HG02623 (cell line): ENCODE measurements around the gene CMIP.
"Not testable (repeated sequence)": the region's sequence is repeated elsewhere in the genome, so short reads cannot be mapped to it uniquely, and the experiment has no call there.

Experiments
- ATAC-seq: cut with Tn5 transposase; IDR thresholded peaks from one replicate; pipeline ENCODE4 v1.9.1; 2021; ENCODE audit warnings: moderate library complexity; ENCODE audit not compliant: unreplicated experiment

The CMIP gene

DNA sequence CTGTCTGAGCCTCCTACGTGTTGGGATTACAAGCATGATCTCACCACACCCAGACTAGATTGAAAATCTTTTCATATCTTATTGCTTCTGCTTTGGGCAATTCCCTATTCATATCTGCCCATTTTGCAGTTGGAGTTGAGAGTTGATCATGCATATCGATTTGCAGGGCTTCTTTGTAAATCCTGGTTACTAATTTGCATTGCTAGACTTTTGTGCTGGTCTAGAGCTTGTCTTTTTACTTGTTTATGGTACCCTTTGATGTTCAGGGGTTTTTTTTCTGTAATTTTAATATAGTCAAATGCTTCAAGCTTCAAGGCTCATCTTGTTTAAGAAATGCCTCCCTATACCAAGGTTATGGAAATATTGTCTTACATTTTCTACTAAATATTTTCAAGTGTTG lies 23.5 kb upstream of the CMIP start:
- ATAC-seq: no peak

DNA sequence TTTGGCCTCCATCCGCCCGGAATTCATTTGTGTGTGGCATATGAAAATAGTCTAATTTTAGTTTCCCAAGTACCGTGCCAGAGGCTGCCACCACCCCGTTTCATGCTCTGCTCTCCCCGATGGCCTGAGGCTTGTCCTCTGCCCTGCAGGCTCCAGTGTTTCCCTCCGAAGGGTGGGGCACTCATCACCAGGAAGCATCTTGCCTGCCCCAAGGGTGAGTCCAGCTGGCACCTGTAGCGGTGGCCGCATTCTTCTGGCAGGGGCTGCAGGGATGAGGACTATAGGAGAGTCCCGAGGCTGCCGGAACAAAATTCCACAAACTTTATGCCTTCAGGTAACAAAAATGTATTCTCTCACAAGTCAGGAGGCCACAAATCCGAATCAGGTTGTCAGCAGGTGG lies 23.1 kb upstream of the CMIP start:
- no peak for ATAC-seq

DNA sequence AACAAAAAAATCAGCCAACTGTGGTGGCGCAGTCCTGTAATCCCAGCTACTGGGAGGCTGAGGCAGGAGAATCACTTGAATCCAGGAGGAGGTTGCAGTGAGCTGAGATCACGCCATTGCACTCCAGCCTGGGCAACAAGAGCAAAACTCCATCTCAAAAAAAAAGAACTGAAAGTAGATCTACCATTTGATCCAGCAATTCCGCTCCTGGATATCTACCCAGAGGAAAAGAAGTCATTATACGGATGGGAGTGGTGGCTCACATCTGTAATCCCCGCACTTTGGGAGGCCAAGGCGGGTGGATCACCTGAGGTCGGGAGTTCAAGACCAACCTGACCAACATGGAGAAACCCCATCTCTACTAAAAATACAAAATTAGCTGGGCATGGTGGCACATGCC lies 22.5 kb upstream of the CMIP start:
- ATAC-seq: not testable (repeated sequence)

DNA sequence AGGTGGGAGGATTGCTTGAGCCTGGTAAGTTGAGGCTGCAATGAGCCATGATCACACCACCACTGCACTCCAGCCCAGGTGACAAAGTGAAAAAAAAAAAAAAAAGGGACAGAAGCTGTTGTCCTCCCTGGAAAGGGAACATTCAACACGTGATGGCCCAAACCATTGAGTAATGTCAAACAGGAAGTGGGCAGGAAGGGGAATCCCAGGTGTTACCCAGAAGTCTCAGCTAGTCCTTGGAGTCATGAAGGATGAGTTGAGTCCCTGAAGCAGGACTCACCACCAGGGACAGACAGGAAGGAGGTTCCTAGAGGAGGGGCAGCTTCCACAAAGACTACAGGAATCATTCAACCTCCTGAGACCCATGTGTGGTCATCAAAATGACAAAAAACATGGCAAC lies 19.8 kb upstream of the CMIP start:
- ATAC-seq: no peak

DNA sequence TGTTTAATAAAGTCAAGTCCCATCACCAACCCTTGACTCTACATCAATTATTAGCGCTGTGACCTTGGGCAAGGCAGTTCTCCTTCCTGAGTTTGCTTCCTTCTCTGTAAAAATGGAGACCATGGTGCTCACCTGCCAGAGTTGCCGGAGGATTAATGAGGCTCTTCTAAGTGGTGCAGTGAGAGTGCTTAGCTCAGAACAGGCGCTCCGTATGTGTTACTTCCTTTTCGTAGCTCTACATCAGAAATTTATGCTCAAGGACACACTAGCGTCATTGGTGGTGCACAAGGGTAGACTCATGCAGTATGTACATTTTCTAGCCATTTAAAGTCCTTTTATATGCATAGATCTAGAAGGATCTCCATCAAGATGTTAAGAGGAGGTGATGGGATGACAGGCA lies 17.4 kb upstream of the CMIP start:
- no peak for ATAC-seq

DNA sequence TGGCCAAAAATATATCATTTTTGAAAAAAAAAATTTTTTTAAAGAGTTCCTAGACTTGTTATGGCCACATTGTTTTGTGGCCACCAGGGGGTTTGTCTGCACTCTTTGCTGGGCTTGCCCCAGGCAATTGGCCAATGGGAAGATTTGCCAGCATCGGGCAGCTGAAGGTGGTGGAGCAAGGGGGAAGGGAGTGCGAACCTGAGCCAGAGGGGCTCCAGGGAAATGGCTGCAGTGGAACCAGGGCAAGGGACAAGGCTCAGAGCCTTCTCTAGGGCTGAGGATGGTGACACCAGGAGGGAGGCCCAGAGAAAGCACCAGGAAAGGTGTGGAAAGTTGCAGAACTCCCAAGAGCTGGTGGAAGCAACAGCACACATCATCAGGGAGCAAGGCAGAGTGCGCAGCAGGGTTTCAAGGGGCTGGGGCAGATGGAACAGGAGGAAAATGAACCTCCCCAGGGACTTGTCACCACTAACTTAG lies 15.5 kb upstream of the CMIP start:
- ATAC-seq: no peak

DNA sequence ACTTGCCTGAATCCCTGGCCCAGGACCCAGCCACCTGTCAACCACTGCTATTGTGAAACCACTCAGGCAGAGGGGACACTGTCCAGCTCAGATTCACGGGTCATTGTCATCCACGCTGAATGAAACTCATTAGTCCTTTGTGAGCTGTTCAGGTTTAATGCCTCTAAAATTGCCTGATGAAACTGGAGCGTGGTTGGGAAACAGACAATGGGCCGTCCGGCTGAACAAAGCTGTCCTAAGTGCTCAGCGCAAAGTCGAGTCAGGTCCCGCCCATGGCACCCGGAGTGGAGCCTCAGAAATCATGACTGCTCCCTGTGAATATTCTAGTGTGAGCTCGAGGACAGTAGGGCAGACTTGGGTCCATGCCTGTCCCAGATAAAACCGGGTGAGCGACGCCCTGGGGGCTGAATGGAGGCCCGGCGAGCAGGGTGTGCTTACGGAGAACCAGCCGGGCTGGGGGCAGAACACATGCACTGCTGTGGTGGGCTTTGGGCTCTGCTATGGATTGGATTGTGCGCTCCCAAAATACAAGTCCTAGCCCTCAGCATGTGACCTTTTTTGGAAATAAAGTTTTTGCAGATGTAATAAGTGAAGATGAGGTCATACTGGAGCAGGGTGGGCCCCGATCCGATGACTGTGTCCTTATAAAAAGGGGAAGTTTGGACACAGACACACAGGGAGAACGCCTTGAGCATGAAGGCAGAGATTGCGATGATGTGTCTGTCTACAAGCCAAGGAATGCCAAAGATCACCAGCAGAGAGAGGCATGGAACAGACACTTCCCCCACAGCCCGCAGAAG lies 12.9 kb upstream of the CMIP start:
- ATAC-seq: no peak

DNA sequence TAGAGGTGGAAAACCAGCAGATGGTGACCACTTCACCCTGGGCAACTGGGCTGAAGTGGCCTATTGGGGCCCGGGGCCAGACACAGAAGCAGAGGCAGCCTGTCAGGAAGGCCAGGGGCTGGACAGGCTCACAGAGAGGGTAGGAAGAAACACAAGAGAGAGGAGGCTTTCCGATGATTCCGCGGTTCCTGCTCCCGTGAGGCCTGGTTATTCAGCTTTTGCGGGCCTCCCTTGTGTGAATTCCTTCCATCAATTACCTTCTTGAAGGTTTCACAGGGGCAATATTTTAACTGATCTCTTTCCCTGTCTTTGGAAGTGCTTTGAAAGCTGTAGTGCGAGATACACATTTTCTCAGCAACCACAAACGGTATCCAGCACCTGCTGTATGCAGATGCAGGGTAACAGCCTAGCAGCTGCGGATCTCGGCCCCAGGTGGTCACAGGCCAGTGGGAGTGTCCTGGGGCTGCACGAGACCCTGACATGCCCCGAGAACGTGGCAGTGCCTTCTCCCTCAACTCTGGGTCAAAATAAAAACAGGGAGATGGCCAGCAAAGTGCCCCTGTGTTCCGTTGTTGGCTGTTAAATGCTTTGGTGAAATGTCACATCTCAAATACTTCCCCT lies 11.6 kb upstream of the CMIP start:
- no peak for ATAC-seq

DNA sequence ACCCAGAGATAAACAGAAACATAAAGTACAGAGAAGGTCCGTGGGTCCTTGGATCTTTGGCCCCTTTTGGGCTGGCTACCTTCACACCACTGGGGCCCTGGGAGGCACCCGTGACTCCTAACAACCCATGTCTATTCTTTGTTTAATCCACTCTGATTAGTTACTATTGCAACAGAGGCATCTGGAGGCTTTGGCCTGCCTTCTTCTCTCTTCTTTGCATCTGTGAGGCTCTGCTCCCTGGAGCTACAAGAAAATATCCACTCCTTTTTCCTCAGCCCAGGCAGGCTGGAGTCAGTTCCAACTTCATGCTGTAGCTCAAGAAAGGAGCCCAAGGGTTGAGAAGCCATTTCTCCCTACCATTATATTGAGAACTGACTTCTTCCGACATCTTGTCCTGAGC lies 9.5 kb upstream of the CMIP start:
- no peak for ATAC-seq

DNA sequence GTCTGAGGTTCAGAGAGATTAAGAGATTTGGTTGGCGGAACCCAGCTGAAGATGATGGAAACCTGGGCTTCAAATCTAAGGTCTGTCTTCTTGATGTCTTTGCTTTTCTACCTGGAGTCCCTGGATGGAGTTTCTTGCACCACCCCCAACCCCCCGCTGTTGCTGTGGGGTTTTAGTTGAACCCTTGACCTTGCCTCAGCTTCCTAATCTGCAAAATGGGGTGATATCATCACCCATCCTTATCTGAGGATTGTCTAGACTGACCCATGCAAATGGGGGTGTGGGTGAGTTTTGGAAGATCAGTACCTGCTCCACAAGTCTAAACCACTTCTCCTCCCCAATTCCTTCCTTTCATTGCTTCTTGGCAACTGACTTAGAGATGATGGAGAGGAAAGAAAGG lies 9.0 kb upstream of the CMIP start:
- ATAC-seq: no peak

DNA sequence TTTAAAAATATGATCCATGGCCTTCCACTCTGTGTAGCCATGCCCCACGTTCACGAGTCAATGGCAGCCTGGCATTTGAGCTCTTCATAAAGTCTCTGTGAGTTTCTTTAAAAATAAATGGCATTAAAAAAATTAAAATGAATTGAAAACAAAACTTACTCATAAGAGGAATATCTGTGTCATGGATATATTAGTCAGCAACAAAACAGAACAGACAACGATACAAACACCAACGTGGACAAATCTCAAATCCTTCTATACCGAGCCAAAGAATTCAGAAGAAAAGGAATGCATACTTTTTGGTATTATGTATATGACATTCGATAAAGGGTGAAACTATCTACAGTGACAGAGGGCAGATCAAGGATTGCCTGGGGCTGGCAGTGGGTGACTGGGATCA lies 8.2 kb upstream of the CMIP start:
- no peak for ATAC-seq

DNA sequence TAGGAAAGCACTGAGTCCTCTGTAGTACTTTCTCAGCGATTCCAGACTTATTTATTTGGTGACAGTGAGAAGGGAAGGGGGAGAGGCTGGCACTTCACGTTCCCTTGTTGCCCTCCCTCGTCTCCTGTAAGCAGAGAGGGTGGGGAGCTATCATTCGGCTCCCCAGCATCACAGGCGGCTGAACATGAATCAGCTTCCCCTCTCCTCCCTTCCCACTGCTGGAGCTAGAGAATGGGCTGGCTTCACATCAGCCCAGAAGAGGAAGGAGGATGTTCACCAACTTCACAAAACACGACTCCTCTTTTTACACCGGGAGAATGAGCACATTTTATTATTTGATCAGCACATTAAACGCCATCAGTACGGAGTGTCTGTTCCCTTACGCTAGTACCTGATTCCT lies 6.7 kb upstream of the CMIP start:
- no peak for ATAC-seq

DNA sequence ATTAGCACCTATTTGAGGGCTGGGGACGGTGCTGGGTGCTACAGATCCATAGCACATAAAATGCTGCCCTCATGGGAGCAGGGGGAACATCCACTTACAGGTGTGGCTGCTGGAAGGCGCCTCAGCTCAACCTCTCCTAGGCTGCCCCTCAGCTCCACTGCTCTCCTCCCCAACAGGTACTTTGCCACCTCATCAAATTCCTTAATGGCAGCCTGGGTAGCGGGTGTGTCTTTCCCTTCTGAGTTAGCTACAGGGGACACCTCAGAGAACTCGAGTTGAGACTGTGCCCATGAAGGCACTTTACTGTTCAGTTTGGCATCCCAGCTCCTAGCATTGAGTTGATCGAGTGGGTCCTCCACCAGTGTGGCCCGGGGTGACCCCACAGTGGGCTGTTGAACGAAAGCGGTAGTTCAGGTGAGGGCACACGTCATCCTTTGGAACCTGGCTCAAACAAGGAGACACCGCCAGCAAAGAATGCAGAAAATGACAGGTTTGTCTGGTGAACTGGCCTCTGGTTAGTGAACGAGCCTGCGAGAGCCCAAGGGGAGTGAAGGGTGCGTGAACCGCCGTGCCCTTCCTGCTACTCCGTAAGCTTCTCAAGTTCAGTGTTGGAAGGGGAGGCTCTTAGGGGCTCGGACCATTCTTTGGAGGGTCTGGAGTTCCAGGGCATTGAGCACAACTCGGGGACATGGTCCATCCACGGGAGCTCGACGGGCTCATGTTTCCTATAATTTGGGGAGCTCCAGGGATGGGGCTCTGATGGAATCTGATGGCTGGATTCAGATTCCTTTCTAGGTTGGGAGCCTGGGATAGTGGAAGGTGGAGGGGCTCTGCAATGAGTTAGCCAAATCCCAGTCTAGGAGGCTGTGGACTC lies 3.5 kb upstream of the CMIP start:
- ATAC-seq: no peak

DNA sequence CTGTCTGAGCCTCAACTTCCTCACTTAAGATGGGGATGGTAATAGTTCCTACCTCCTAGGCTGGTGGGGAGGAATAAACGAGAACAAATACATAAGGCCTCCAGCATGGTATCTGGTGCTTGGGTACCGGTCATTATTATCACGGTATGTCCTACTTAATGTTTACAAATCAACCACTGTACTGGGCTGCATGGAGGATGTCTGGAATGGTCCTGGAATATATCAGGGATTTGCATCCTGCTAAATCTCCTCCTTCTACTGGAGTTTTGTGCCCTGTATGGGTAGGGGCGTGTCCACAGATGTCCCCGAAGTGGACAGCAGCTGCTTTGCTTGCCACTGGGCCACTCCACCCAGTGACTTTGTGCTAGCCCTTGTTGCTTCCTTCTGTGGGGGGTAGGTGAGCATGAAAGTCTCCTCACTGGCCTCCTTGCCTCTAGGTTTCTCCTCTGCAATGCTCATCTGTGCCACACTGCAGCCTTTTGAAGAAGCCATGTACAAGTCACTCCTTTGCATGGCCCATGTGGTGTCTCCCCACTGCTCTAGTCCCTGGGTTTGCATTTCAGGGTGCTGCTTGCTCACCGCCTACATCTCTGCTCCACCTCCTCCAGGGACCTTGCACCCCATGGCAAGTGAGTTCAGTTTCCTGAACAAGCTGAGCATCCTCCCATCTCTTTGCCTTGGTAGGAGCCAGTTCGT lies 2.2 kb upstream of the CMIP start:
- ATAC-seq: no peak

DNA sequence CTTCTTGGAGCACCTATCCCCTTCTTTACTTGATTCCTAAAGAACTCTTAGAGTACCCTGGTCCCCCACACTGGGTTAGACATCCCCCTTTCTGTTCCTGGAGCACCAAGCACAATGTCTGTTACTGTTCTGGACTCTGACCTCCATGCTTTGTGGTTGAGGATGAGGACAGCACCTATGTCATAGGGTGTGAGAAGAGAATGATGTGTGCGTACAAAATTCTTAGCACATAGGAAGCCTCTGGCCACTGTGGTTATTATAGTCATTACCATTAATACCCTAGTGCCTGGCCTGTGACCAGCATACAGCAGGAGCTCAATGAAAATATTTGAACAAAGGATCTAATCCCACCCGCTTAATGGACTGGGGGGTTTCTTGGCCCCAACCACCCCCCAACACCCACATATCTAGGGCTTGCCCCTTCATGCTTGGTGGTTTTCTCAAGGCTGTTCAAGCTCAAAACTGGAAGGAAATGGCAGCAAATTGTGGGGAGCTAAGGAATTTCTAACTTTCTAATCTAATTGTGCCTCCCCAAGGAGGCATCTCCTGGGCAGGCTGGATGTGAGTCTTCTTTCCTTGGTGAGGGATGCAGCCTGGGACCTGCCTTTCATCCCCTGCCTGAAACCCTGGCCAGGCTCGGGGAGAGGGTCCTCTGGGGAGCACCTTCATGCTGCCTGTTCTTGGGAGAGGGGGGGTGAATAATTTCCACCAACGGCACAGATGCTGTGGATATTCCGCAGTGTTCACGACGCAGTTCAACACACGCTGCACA lies 1.5 kb upstream of the CMIP start:
- no peak for ATAC-seq

DNA sequence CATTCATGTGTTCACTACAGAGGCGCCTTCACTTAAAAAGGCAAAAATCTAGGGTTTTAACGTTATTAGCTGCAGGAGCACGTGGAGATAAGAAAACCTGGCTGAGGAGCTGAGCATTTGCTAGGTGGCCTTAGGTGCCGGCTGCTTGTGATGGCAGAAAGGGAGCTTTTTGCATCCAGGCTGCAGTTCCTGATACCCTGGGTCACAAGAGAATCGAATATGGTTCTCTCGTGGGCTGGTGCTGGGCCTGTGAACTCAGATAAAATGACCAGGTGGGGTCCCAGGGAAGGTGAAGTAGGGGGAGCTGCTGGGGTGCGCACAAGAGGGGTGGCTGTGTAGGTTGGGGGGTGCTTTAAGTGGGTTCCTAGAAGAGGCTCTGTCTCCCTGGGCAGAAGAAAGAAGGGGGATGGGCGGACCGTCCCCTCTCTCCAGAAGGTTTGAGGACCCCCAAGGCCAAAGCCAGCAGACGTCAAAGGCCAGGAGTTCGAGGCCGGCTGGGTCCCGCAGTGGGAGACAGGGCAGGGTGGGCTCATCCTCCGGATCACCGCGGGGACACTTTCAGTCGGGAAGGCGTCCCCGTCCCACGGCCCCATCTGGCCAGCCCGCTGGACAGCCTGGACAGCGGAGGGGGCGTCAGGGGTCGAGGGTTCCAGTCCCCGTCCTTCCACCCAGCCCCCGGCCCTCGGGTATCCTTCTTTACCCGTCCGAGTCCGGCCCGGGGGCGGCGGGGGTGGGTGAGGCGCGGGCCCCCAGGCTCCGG lies 740 bp upstream of the CMIP start:
- ATAC-seq: no peak

DNA sequence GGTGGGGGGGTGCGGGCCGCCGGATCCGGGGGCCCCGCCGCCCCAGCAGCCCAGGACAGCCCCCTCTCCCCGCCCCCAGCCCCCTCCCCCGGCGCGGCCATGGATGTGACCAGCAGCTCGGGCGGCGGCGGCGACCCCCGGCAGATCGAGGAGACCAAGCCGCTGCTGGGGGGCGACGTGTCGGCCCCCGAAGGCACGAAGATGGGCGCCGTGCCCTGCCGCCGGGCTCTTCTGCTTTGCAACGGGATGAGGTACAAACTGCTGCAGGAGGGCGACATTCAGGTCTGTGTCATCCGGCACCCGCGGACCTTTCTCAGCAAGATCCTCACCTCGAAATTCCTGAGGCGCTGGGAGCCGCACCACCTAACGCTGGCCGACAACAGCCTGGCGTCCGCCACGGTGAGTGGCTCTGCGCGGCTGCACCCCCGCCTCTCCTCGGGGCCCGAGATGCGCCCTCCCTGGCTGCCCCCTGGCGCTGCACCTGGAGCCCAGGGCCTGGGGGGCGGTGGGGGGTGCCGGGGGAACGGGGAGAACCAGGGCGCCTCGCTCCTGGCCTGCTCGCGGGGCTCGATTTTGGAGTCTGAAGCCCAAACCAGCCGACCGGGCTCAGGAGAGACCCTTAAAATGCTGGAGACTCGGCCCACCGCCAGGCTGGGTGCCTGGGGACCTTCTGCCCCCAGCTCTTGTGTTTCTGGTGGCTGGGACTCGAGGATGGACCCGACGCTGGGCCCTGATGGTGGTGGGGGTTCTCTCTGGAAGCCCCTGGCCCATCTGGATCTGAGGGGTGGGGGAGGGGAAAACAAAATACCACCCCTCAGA lies 744 bp downstream of the CMIP start:
- peak; percentile 23 for ATAC-seq

DNA sequence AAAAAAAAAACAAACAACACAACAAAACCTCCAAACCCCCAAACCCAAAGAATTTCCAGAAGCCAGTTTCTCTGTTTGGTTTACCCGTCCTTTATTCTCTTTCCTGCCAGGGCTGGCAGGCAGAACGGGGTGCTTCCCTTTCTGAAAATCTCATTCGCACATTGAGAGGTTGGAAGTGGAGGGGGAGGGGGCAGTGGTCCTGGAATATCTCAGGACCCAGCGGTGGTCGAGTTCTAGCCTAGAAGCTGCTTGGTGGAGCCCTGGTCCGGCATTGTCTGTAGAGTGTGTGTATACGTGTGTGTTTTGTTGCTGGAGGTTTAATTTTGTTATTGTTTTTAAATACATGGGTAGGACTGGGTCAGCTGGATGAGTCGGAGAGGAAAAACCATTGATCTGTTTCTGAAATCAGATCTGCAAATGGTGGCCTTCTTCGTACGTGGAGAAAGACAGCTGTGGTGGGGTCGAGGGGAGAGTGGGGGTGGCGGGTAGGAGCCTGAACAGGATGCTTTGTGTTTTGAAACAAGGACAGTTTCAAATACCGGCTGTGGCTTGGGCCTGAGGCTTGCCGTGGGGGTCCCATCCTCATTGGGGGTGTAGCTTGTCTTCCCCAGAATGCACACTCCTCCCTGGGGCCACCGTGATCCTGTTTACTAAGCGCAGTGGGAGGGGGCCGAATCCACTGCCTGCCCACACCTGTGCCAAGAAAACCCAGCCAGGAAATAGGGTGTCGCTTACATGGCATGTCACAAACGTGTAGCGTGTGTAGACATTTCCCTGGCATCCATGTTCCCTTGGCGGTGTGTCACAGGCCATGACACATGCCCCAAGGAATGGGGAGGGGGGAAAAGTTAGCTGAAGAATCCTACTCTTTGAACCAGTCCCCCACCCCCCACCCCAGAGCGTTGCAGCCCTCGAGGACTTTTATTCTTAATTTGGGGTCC lies 1.6 kb downstream of the CMIP start:
- ATAC-seq: no peak
